K562 (cell line): ENCODE results near the gene MDP1. TPM values are rescaled to one million over a fixed set of nuclear protein-coding genes. Genes with fewer than 3 reads are reported as not detected.

Experiments used
- ATAC-seq: fragments of 200-7000 bp; cut with Tn5 transposase; 3 replicates; pipeline ENCODE4 v1.9.1; 2020; ENCODE audit warnings: moderate library complexity
- BruUV-seq: library from RNA; stranded (reverse); fragments of 400-500 nt; replicated peaks from 2 replicates; lab custom pipeline; 2021; lab: Mats Ljungman, UMichigan
- CTCF ChIA-PET: fragments of 300-600 bp; formaldehyde crosslinking; extraction: SDS; loops from one replicate; lab custom pipeline; 2021; ENCODE audit warnings: low intra/inter-chr PET ratio; lab: Yijun Ruan, JAX
- POLR2A ChIA-PET: fragments of 300-600, 350-650 bp; sonication (Branson Sonifier 250); formaldehyde crosslinking; extraction: SDS; loops from one replicate; lab custom pipeline; 2021; ENCODE audit warnings: antibody characterized with exemption, inconsistent platforms; lab: Yijun Ruan, JAX
- DNase-seq, 4 experiments: peaks; one replicate each; pipeline versions ENCODE4 v3.0.0 to v3.0.0-alpha.2; 2011 to 2018; ENCODE audit warnings: low spot score in 3 of 4, mixed read lengths in 3 of 4; ENCODE audit errors: extremely low read depth in 1 of 4
- FAIRE-seq: peaks from 2 replicates; lab custom pipeline; 2011; peaks lifted over from hg19 to GRCh38; lab: Jason Lieb, UNC
- H2AFZ ChIP-seq: 2 replicates; pipeline ENCODE4 v1.6.0; 2011; ENCODE audit warnings: low read depth, low read length, control low read depth, inconsistent platforms
- H3K27ac ChIP-seq: fragments of 200-600 bp; 3 replicates; pipeline ENCODE4 v1.8.0; 2011; ENCODE audit warnings: low read depth, mild to moderate bottlenecking, control low read depth, inconsistent platforms, low read length, moderate library complexity, mixed read lengths; ENCODE audit errors: extremely low read depth
- H3K27me3 ChIP-seq, 2 experiments: fragments of 300-600 bp in 1 of 2; 2 replicates in 1 of 2; 3 replicates in 1 of 2; pipeline versions ENCODE4 v1.6.0 to v1.8.0; 2011; ENCODE audit warnings: inconsistent platforms in 2 of 2, low read length in 2 of 2, mild to moderate bottlenecking in 1 of 2, mixed read lengths in 1 of 2, moderate library complexity in 1 of 2; ENCODE audit not compliant: control insufficient read depth in 2 of 2, insufficient read depth in 2 of 2
- H3K36me3 ChIP-seq: fragments of 300-600 bp; 3 replicates; pipeline ENCODE4 v1.8.0; 2011; ENCODE audit warnings: mild to moderate bottlenecking, low read length, inconsistent platforms; ENCODE audit not compliant: control insufficient read depth, insufficient read depth
- H3K4me1 ChIP-seq, 2 experiments: fragments of 200-600 bp in 1 of 2; replicated peaks in 1 of 2; 2 replicates in 1 of 2; 3 replicates in 1 of 2; pipeline versions ENCODE4 v1.5.1 to v1.8.0; 2011; ENCODE audit warnings: inconsistent platforms in 2 of 2, low read length in 2 of 2, mild to moderate bottlenecking in 1 of 2, mixed read lengths in 1 of 2, moderate library complexity in 1 of 2; ENCODE audit not compliant: control insufficient read depth in 2 of 2, insufficient read depth in 2 of 2
- H3K4me2 ChIP-seq: 2 replicates; pipeline ENCODE4 v1.6.1; 2011; ENCODE audit warnings: low read length, control low read depth, inconsistent platforms, mixed read lengths; ENCODE audit not compliant: insufficient read depth
- H3K4me3 ChIP-seq: fragments of 200-600 bp; sonication (generic), shearing (Covaris generic); 2 replicates; pipeline ENCODE4 v1.5.1; 2016; ENCODE audit warnings: control low read depth, inconsistent platforms
- H3K79me2 ChIP-seq: fragments of 200-600 bp; 3 replicates; pipeline ENCODE4 v1.8.0; 2011; ENCODE audit warnings: low read length, inconsistent platforms; ENCODE audit not compliant: control insufficient read depth, insufficient read depth
- H3K9ac ChIP-seq, 2 experiments: 2 replicates each; pipeline versions ENCODE4 v1.6.0 to v1.6.1; 2011; ENCODE audit warnings: low read depth in 2 of 2, low read length in 2 of 2, control low read depth in 1 of 2, inconsistent platforms in 1 of 2, mild to moderate bottlenecking in 1 of 2, mixed read lengths in 1 of 2; ENCODE audit not compliant: insufficient read depth in 1 of 2
- H3K9me1 ChIP-seq: one replicate; pipeline ENCODE4 v1.6.0; 2011; ENCODE audit warnings: inconsistent platforms, mild to moderate bottlenecking, low read length, moderate library complexity; ENCODE audit not compliant: control insufficient read depth, insufficient read depth
- H3K9me3 ChIP-seq: replicated peaks from 2 replicates; pipeline ENCODE4 v1.5.1; 2011; ENCODE audit warnings: low read depth, low read length, inconsistent platforms; ENCODE audit not compliant: control insufficient read depth, insufficient read depth
- H4K20me1 ChIP-seq: replicated peaks from 2 replicates; pipeline ENCODE4 v1.6.1; 2011; ENCODE audit warnings: low read length, inconsistent platforms, mixed read lengths; ENCODE audit not compliant: control insufficient read depth, insufficient read depth
- CBX5 ChIP-seq: IDR thresholded peaks from 2 replicates; pipeline ENCODE4 v1.6.1; 2014; ENCODE audit warnings: low read depth, borderline replicate concordance
- CREBBP ChIP-seq: IDR thresholded peaks from one replicate; pipeline ENCODE4 v1.6.1; 2012; ENCODE audit warnings: low read depth, mild to moderate bottlenecking, control low read depth, inconsistent platforms, low read length
- HLTF ChIP-seq: fragments of 450-650 bp; IDR thresholded peaks from 2 replicates; pipeline ENCODE4 v1.6.1; 2016
- HNRNPK ChIP-seq: fragments of 200-400 bp; formaldehyde crosslinking; IDR thresholded peaks from one replicate; pipeline ENCODE4 v1.6.1; 2018; ENCODE audit warnings: mild to moderate bottlenecking, low read depth, low read length; ENCODE audit not compliant: poor library complexity, severe bottlenecking
- HNRNPUL1 ChIP-seq: fragments of 200-400 bp; formaldehyde crosslinking; IDR thresholded peaks from 2 replicates; pipeline ENCODE4 v1.6.1; 2017; ENCODE audit warnings: low read length
- MIER1 ChIP-seq: fragments of 450-650 bp; IDR thresholded peaks from 2 replicates; pipeline ENCODE4 v1.6.1; 2016; ENCODE audit warnings: antibody characterized with exemption, mild to moderate bottlenecking, low read depth
- NCOA6 ChIP-seq: fragments of 450-650 bp; IDR thresholded peaks from 2 replicates; pipeline ENCODE4 v1.6.1; 2017; ENCODE audit warnings: mild to moderate bottlenecking
- ZSCAN29 ChIP-seq: fragments of 450-650 bp; IDR thresholded peaks from 2 replicates; pipeline ENCODE4 v1.6.1; 2017
- WGBS: fragments of 100-300 bp; shearing (Covaris generic); methylation state at CpG from one replicate; pipeline ENCODE4 v1.1.6; 2016; ENCODE audit warnings: low coverage, mixed read lengths; ENCODE audit not compliant: insufficient coverage; ENCODE audit errors: missing lambda C conversion rate; 5-methylcytosine and 5-hydroxymethylcytosine counted together
- in situ Hi-C: fragments of 300-500 bp; cut with MboI; formaldehyde crosslinking; loops from 4 replicates; pipeline ENCODE4 v1.15.0; 2018; ENCODE audit warnings: inconsistent platforms, mixed read lengths
- intact Hi-C: fragments of 100-400 bp; cut with micrococcal nuclease; formaldehyde crosslinking; loops from 2 replicates; pipeline ENCODE4 v1.14.2; 2022
- polyA plus RNA-seq, 8 experiments: library from polyadenylated mRNA; depleted of rRNA in 4 of 8; stranded (reverse) in 5 of 8; unstranded in 3 of 8; fragments of >200 nt; fragmentation: Nextera tagmentation in 2 of 8; fragmentation: Illumina TruSeq in 1 of 8; extraction: Ambion mirVana in 2 of 8; extraction: Trizol in 1 of 8; gene quantifications; 2 replicates each; pipeline versions ENCODE4 v1.2.1 to v1.2.3, GENCODE V29; 2011 to 2014; ENCODE audit warnings: inconsistent platforms in 1 of 8, missing spikeins in 1 of 8
- total RNA-seq, 7 experiments: library from RNA; depleted of rRNA in 6 of 7; stranded (reverse); fragments of >200 nt in 6 of 7; fragmentation: Illumina TruSeq in 2 of 7; extraction: Trizol in 2 of 7; gene quantifications; 2 replicates each; pipeline versions ENCODE4 v1.2.1 to v1.2.3, GENCODE V29; 2011 to 2021; ENCODE audit warnings: low replicate concordance in 1 of 7
- TF ChIP-seq, protein P1 (sequence below), 2 experiments: IDR thresholded peaks; 2 replicates each; pipeline ENCODE4 v1.6.1; 2011; ENCODE audit warnings: borderline replicate concordance in 1 of 2, control low read depth in 1 of 2, low read depth in 1 of 2, low read length in 1 of 2, mild to moderate bottlenecking in 1 of 2, mixed read lengths in 1 of 2, moderate library complexity in 1 of 2; ENCODE audit not compliant: insufficient read depth in 1 of 2, insufficient read length in 1 of 2, poor library complexity in 1 of 2, severe bottlenecking in 1 of 2; ENCODE audit errors: extremely low read depth in 1 of 2
- TF ChIP-seq, protein P2 (sequence below): sonication (generic); formaldehyde crosslinking; IDR thresholded peaks from 2 replicates; pipeline ENCODE4 v1.8.0; 2022; ENCODE audit warnings: mild to moderate bottlenecking, missing genetic modification reagents
- TF ChIP-seq, protein P3 (sequence below): IDR thresholded peaks from 3 replicates; pipeline ENCODE4 v1.6.1; 2011; ENCODE audit warnings: borderline replicate concordance, mild to moderate bottlenecking; ENCODE audit not compliant: insufficient read length, insufficient read depth

Gene MDP1
- total and polyA plus RNA-seq, 9 of the 15 experiments (the other 6 are each of a cell fraction or from before 2014, with no cell fraction given): 2.7 to 29.6 (median 11.0) TPM

DNA sequence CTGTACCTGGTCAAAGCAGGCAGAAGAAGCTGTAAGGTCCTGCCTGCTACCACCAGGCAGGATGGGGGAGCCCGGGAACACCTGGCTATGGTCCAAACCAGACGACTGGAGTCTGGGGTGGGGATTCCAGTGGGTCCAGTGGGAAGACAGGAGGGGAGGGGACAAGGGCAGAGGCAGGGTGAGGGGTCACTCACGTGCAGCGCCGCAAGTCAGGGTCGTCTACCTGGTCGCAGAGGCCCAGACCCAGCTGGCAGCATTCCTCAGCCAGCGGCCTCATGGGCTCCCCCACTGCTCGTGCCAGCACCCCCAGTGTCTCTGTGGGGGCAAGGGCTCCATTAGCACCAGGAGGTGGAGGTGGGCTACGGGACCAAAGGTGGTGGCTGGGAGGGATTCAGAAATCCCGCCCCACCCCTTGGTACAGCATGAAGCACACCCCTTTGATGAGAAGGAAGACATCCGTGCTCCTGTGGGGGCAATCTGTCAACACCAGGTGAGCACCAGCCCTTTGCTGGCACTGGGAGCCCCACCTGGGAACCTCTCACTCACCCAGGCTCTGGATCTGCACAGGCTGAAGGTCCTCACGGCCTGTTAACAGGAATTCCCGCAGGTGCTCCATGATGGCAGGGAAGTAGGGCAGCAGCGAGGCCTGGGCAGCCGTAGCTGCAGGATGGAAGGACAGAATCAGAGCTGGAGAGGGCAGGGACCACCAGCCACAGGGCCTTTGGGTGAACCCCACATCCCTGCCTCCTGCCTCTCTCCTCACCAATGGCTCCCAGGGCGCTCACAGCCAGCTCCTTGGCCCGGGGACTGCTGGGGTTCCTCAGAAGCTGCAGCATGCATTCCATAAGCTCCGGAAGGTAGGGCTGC, 31.5 kb downstream of the MDP1 start:
- TF ChIP-seq MIER1 (no peak), CBX5 (no peak), NCOA6 (no peak), CREBBP (no peak), HNRNPK (no peak), HLTF (no peak), ZSCAN29 (no peak), HNRNPUL1 (no peak)
- TF ChIP-seq, protein P1, sequence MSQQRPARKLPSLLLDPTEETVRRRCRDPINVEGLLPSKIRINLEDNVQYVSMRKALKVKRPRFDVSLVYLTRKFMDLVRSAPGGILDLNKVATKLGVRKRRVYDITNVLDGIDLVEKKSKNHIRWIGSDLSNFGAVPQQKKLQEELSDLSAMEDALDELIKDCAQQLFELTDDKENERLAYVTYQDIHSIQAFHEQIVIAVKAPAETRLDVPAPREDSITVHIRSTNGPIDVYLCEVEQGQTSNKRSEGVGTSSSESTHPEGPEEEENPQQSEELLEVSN (IDR thresholded peaks at IDR 0.05; ENCODE audit: borderline replicate concordance in 1 of 2, extremely low read depth in 1 of 2, insufficient read depth in 1 of 2, insufficient read length in 1 of 2, low read depth in 1 of 2, low read length in 1 of 2, poor library complexity in 1 of 2, severe bottlenecking in 1 of 2): no peak
- TF ChIP-seq, protein P2, sequence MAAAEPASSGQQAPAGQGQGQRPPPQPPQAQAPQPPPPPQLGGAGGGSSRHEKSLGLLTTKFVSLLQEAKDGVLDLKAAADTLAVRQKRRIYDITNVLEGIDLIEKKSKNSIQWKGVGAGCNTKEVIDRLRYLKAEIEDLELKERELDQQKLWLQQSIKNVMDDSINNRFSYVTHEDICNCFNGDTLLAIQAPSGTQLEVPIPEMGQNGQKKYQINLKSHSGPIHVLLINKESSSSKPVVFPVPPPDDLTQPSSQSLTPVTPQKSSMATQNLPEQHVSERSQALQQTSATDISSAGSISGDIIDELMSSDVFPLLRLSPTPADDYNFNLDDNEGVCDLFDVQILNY (CRISPR knock-in tag): no peak
- TF ChIP-seq, protein P3, sequence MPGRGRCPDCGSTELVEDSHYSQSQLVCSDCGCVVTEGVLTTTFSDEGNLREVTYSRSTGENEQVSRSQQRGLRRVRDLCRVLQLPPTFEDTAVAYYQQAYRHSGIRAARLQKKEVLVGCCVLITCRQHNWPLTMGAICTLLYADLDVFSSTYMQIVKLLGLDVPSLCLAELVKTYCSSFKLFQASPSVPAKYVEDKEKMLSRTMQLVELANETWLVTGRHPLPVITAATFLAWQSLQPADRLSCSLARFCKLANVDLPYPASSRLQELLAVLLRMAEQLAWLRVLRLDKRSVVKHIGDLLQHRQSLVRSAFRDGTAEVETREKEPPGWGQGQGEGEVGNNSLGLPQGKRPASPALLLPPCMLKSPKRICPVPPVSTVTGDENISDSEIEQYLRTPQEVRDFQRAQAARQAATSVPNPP: no peak
- DNase-seq: no peak
- Histone ChIP-seq H3K9me3 (no peaks in the 10 kb centered on the region), H3K27me3 (no peaks in the 10 kb centered on the region), H2AFZ (no peak overlapping the region), H3K36me3 (peaks cover 85% of the 10 kb centered on the region; the same call in 2 of the 3 replicates), H3K79me2 (peaks cover 18% of the 10 kb centered on the region), H3K9me1 (peaks cover 3% of the 10 kb centered on the region), H3K4me3 (no peak overlapping the region), H4K20me1 (peaks cover 9% of the 10 kb centered on the region; the same call in 1 of the 2 replicates), H3K9ac (peak overlapping the region in 1 of 2 experiments; percentile 52; a peak in 2 of 4 replicates), H3K4me1 (peaks cover 0 to 17% of the 10 kb centered on the region in 2 experiments; a peak in 3 of 5 replicates), H3K4me2 (no peak overlapping the region), H3K27ac (no peak overlapping the region)
- in situ Hi-C loops (no loop called here), intact Hi-C loops (no loop called here)
- no TSS peak for BruUV-seq
- ChIA-PET POLR2A (interaction anchor here (0.6 to 0.9 kb wide), 2 partner anchors 11 to 37 kb away, joined by 3 read pairs; partner anchors contain the start of genes RNF31 and TM9SF1), CTCF (no interaction called here)
- 88% methylated on average over 10 of the region's 19 CpGs for WGBS
- no peak for ATAC-seq
- FAIRE-seq: no peak
